Prostate gland (tissue), 1 donor: ENCODE results near the gene CASP10.

Experiments
- POLR2A ChIP-seq: fragments of 450-650 bp; IDR thresholded peaks from one replicate; pipeline ENCODE4 v1.6.1; 2016; ENCODE audit warnings: antibody characterized with exemption, mild to moderate bottlenecking
- POLR2AphosphoS5 ChIP-seq: sonication (generic); formaldehyde crosslinking; IDR thresholded peaks from one replicate; pipeline ENCODE4 v1.6.1; 2017; ENCODE audit warnings: antibody characterized with exemption

GRCh38 chr2:201218780-201219179 lies 35.8 kb downstream of the CASP10 start:
- TF ChIP-seq POLR2A = no peak
- TF ChIP-seq POLR2AphosphoS5 = no peak
